ENCODE measurements around the gene MRPL1. TPM values are rescaled to one million over a fixed set of nuclear protein-coding genes. Genes with fewer than 3 reads are reported as not detected.

The MRPL1 gene
- total RNA-seq, 1 experiment from 2014 or later: 53.3 TPM

DNA sequence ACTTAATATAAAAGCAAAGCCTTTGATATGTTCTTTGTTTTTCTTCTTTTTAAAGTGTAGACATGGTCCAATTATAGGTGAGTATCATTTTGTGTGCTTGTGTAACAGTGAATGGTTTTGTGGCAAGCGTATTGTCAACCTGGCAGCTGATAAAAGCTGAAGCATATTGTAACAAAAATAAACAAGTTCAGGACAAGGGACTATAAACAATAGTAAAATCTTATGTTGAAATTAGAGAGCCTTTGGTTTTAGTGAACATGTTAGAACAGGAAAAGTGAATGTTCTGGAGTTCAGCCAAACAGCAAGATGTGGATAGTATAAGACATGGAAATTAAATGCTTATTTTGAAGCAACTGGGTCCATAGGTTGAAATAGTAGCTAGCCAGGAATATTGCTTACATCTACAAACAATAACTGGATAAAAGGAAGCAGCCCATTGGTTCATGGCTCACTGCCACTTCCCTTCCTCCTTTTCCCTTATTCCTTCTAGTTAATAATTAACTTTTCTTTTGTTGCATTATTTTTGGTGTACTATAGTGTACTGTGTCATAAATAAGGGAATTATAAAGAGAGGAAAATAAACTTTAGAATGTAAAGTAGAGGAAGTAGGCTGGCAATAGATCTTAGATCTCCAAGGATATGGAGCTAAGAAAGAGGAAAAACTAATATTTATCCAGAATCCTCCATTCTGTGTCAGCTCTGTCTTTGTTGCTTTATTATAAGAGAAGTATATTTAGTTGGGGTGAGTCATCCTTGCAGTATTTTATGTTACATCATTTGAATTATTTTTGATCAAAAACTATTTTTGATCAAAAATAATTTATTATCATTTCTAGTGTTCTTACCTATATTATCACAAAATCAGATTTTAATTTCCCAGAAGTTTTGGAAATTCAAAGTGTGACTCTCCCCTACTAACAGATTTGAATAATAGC is 65.6 kb downstream of the MRPL1 start:
- Mint-ChIP-seq H3K9me3 (ENCODE audit: unreplicated experiment) (no peaks in the 10 kb centered on the region), H3K27me3 (ENCODE audit: insufficient read depth, unreplicated experiment) (no peaks in the 10 kb centered on the region), H3K4me3 (ENCODE audit: unreplicated experiment) (no peak overlapping the region), H3K4me1 (ENCODE audit: insufficient read depth, unreplicated experiment) (peaks cover 27% of the 10 kb centered on the region), H3K36me3 (ENCODE audit: insufficient read depth, unreplicated experiment) (peaks cover 28% of the 10 kb centered on the region), H3K27ac (ENCODE audit: low read depth, unreplicated experiment) (peak overlapping the region; percentile 73)
- ChIA-PET CTCF (interaction anchor here (0.6 to 2.2 kb wide), 9 partner anchors 15 to 248 kb away, joined by 3 to 6 read pairs (median 3); partner anchors contain the start of gene MRPL1), POLR2A (interaction anchor here (0.5 to 4.5 kb wide), 21 partner anchors 9 to 723 kb away, joined by 3 to 71 read pairs (median 3); partner anchors contain the start of genes FRAS1 and MRPL1)
- intact Hi-C loops (cut with micrococcal nuclease): no loop called here
- TF ChIP-seq, protein P1, sequence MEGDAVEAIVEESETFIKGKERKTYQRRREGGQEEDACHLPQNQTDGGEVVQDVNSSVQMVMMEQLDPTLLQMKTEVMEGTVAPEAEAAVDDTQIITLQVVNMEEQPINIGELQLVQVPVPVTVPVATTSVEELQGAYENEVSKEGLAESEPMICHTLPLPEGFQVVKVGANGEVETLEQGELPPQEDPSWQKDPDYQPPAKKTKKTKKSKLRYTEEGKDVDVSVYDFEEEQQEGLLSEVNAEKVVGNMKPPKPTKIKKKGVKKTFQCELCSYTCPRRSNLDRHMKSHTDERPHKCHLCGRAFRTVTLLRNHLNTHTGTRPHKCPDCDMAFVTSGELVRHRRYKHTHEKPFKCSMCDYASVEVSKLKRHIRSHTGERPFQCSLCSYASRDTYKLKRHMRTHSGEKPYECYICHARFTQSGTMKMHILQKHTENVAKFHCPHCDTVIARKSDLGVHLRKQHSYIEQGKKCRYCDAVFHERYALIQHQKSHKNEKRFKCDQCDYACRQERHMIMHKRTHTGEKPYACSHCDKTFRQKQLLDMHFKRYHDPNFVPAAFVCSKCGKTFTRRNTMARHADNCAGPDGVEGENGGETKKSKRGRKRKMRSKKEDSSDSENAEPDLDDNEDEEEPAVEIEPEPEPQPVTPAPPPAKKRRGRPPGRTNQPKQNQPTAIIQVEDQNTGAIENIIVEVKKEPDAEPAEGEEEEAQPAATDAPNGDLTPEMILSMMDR (IDR thresholded peaks at IDR 0.05; ENCODE audit: unreplicated experiment): no peak
- BruUV-seq (replicated peaks): no TSS peak
- DNase-seq (ENCODE audit: unreplicated experiment): peak; percentile 92

GRCh38 chr4:77930154-77930639 is 67.6 kb downstream of the MRPL1 start:
- H3K36me3 Mint-ChIP-seq (ENCODE audit: insufficient read depth, unreplicated experiment): peaks cover 29% of the 10 kb centered on the region
- intact Hi-C loops (cut with micrococcal nuclease): no loop called here
- TF ChIP-seq, protein P1 (IDR thresholded peaks at IDR 0.05; ENCODE audit: unreplicated experiment): no peak
- BruUV-seq (replicated peaks): no TSS peak
- no peak for DNase-seq (ENCODE audit: unreplicated experiment)
- H3K4me1 Mint-ChIP-seq (ENCODE audit: insufficient read depth, unreplicated experiment): peaks cover 27% of the 10 kb centered on the region
- no peaks in the 10 kb centered on the region for H3K27me3 Mint-ChIP-seq (ENCODE audit: insufficient read depth, unreplicated experiment)
- POLR2A ChIA-PET: interaction anchor here (0.9 to 4.5 kb wide), 5 partner anchors 20 to 110 kb away, joined by 3 to 71 read pairs (median 4); partner anchors contain the start of gene MRPL1
- CTCF ChIA-PET: interaction anchor here (0.7 to 2.2 kb wide), 6 partner anchors 13 to 934 kb away, joined by 3 to 6 read pairs (median 4); no protein-coding TSS in a partner anchor
- H3K9me3 Mint-ChIP-seq (ENCODE audit: unreplicated experiment): no peaks in the 10 kb centered on the region
- H3K27ac Mint-ChIP-seq (ENCODE audit: low read depth, unreplicated experiment): no peak overlapping the region
- H3K4me3 Mint-ChIP-seq (ENCODE audit: unreplicated experiment): no peak overlapping the region

- TF ChIP-seq, protein P1 (IDR thresholded peaks at IDR 0.05; ENCODE audit: unreplicated experiment): no peak
- H3K27me3 Mint-ChIP-seq (ENCODE audit: insufficient read depth, unreplicated experiment): no peaks in the 10 kb centered on the region
- H3K4me1 Mint-ChIP-seq (ENCODE audit: insufficient read depth, unreplicated experiment): peaks cover 27% of the 10 kb centered on the region
- intact Hi-C loops (cut with micrococcal nuclease): no loop called here
- ChIA-PET CTCF (interaction anchor here (0.7 to 1.1 kb wide), 4 partner anchors 11 to 933 kb away, joined by 3 to 5 read pairs (median 4); no protein-coding TSS in a partner anchor), POLR2A (interaction anchor here (0.6 to 1.1 kb wide), 4 partner anchors 8 to 69 kb away, joined by 3 to 5 read pairs (median 4); partner anchors contain the start of gene MRPL1)
- H3K4me3 Mint-ChIP-seq (ENCODE audit: unreplicated experiment): no peak overlapping the region
- no peaks in the 10 kb centered on the region for H3K9me3 Mint-ChIP-seq (ENCODE audit: unreplicated experiment)
- no peak overlapping the region for H3K27ac Mint-ChIP-seq (ENCODE audit: low read depth, unreplicated experiment)
- DNase-seq (ENCODE audit: unreplicated experiment): no peak
- no TSS peak for BruUV-seq (replicated peaks)
- peaks cover 35% of the 10 kb centered on the region for H3K36me3 Mint-ChIP-seq (ENCODE audit: insufficient read depth, unreplicated experiment)
These were observed 68.2 kb downstream of the MRPL1 start for GRCh38 chr4:77930876-77931275.

Measured in MCF 10A (cell line).